RPMI8226 (cell line): ENCODE data around the gene PARVA.

Source experiments
- DNase-seq: peaks from one replicate; pipeline ENCODE4 v3.0.0-alpha.2; 2015

Gene PARVA

DNA sequence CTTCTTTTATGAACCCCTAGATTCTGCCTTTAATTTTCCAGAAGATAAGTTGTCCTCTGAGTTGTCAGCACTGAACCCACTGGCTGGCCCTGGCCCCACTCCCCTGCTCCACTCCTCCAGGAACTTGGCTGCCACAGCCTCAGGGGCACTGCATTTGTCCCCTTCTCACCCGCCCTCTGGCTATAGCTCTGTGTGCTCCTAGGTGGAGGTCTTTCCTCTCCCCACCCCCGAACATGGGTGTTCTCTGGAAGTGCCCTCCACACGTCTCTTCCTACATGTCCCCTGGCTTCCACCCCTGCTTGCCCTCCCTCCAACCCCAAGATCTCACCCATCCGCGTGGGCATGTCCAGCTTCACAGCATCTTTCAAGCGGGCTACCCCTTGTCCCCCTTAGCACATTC lies 159.2 kb downstream of the PARVA start:
- DNase-seq: no peak

DNA sequence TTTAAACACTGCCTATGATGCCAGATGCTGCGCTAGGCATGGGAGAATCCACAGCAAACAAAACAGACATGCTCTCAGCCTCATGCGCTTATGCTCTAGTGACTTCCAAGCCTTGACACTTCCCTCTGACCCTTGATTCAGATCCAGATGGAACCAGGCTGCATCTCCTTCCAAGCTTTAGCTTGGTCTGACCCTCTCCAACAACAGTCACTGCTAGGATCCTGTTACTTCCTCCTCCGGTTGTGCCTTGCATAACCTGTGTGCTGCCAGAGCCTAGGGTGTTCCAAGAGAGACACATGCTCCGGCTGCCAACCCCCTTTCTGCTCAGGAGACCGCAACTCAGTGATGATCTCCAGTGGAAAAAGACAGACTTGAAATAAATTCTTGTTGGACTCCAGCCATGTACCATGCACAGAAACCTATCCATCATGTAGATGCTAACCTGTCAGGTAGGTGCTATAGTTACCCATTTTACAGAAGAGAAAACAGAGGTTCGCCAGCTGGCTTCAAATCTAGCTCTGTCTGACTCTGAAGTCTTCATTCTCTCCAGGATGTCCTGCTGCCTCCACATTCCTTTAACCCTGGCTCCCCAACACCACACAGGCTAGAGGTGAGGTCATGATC lies 160.5 kb downstream of the PARVA start:
- no peak for DNase-seq

DNA sequence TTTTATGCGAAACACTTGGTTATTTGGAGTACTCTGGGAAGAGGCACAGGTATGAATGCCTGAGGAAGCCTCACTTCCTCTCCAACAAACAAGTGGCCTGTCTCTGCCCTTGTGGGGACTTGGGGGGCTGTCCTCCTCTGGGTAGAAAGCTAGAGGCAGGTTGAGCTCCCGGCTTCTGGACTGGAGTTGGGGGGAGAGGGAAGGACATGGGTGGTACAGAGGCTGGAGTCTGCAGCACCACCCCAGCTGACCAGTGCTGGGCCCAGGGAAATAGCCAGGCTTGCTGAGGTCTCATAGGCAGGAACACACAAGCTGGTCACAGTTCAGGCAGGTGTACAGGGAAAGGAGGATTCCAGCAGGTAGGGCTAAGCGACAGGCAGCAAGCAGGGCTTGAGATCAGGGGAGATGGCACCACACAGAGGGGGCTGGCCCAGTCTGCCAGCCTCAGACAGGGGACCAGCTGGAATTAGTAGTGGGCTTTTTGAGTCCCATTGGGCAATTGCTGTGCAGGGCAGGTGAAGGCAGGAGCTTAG lies 161.6 kb downstream of the PARVA start:
- no peak for DNase-seq

DNA sequence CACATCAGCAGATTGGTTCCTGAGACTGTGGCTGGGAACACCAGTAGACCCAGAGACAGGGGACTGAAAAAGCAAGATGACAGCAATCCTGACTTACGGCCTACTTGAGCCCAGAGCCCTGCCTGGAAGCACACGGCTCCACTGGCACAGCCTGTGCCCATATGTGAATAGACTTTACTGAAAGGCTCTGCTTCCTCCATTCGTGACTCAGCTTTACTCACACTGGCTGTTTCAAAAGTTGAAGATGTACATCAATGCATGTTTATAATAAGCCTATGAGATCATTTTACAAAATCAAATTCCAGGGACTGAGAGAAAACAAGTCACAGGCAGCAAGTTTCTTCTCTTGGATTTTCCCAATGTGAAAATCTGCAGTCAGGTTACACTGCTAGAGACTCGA lies 162.2 kb downstream of the PARVA start:
- DNase-seq: no peak

DNA sequence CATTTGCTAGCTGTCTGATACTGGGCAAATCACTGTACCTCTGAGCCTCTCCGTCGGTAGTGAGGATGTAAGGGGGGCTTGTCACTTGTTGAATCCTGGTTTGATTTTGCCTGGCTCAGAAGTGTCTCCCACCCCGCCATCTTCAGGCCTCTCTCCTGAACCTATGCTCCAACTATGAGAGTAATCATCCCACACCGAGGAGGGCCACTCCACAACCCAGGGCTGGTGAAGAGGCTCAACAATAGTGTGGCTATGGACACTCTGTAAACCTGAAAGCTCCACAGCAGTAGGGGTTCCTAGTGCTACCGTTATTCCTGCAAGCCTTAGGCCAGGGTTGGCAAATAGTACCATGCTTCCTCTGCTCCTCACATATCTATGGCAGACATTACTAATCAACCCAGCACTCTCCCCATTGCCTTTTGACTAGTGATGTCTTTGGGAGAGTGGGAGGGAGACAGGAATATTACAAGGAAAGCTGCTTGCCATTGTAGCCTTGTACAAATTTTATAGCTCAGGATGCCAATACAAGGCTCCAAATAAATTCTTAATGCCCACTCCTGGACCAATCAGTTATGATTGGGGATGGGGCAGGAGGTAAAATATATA lies 162.8 kb downstream of the PARVA start:
- DNase-seq: no peak

DNA sequence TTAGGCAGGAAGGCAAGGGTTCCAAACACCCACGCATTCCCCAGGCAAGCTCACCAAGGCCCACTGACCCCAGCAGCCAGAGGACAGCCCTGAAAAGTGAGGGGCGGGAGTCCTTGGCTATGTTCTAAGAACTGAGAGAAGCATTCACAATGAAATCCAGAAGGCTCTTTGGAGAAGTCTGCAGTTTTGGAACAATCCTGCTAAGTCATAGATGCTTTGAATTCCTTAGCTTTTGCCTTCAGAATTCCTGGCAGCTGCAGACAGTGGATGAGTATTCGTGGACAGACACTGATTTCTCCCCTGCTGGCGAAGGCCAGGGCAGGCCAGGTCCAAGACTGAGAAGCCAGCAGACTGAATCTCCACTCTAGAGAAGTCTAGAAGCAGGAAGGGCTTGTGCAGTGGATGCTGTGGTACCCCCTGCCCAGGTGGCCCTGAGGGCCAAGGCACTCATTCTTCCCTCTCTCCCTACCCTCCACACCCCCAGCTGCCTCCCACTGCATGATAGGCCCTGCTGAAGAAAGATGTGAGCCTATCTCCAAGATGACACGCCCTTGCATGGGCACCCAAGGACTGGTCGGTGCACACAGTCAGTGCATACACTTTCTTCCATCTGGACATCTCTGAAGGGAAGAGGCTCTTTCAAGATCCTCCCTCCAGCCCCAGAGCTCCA lies 163.7 kb downstream of the PARVA start:
- DNase-seq: no peak

DNA sequence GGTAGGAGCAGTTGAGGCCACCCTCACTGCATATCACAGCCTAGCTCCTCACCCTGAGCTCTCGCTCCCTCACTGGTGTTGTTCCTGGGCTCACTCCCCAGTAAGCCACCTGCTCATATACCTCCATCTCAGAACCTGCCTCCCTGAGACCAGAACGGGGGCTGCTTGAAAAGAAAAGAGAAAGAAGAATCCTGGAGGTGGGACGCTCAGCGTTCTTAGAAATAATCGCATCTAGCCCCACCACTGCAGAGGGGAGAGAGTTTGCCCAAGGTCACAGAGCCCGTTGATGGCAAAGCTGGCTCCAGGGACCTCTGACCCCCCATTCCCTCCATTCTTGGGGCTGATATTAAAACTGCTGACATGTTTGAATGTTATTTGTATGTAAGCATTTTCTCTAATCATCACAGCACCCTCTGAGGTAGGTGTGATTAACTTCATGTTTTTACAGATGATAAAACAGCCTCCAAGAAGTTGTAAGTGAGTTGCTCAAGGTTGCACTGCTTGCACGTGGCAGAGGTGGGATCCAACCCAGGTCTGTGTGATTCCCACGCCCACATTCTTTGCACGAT lies 164.3 kb downstream of the PARVA start:
- no peak for DNase-seq

DNA sequence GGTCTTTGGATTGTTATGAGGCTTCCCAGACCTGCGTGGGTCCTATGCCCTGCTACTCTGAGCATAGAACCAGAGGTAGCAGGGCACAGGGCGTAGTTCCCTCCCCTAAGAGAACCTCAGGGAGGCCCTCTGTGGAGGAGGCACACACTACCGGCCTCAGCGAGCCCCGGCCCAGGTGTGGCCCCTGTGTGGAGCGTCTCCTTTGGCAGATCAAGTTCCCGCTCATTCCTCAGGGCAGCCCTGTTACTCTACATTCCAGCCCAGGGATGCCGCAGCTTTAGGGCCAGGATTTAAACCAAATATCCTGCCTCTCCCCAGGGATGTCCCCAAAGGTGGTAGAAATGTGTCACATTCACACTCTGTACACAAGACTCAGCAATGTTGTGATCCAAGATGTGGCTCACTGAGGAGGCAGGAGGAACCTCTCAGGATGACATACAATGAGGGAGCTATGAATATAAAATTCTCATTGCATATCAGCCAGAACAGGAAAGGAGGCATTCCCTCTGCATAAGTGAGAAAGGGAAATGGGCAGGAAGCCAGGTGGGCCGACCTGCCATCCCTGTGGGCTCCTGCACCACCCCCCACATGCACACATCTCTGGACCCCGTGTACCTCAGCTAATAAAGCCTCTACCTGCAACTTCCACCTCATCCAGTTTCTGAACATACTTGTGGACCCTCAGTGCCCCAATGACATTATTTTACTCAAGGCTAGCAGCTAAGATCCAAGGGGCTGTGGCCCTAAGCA lies 165.0 kb downstream of the PARVA start:
- DNase-seq: no peak

DNA sequence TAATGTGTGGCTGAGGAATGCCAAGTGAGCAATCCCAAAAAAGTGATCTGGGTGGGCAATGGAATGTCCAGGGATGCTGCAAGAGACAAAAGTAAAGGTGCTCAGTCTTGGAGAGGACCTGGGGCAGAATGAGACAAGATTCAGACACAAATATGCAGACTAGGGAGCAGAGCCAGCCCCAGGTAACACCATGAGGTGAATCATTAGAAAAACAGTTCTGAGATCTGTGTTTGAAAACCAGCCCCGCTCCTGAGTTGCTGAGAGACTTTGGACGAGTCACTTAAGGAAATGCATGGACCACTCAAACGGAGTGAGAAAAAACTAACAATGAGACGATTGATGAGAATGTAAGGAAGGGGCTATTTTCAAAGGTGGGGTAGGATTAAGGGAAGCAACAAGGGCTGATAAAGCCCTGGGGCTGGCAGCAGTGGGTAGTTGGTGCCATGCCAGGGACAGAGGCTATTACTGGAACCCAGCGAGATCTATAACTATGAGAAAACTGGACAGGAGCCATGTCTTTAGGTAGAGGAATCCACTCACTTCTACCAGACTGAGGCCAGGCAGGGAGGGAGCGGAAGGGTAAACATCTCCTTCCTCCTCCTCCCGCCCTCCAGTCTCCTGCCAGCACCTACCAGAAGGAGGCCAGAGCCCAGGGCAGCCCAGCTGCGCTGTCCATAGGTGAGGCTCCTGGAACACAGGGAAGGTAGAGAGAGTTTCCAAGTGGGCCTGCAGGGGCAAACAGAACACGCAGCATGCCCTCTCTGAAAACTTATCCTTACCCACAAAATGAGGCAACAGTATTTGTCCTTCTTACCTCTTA lies 166.4 kb downstream of the PARVA start:
- DNase-seq: no peak

DNA sequence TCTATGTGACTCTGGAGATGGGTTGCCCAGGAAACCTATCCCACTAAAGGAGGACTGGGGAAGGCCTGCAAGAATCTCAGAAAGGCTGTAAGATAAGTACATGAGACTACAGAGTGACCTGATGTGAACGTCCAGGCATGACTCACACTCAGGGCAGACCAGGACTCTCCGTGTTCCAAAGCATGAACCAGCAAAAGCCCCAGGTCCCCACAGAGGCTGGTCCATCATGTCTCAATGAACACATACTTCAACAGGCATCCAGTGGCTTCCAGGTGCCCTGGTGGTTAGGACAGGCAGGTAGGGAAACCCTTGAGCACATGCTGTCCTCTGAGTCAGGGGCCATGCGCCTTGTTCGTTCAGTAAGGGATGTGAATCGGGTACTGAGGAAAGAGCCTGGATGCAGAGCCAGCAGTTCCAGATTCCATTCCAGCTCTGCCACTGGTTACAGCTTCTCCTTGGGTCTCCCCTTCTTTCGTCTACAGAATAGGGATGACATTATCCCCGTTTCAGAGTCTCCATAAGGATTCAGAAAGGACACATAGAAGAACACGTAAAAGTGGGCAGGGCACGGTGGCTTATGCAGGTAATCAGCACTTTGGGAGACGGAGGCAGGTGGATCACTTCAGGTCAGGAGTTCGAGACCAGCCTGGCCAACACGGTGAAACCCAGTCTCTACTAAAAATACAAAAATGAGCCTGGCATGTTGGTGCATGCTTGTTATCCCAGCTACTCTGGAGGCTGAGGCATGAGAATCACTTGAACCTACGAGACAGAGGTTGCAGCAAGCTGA lies 167.8 kb downstream of the PARVA start:
- DNase-seq: no peak

DNA sequence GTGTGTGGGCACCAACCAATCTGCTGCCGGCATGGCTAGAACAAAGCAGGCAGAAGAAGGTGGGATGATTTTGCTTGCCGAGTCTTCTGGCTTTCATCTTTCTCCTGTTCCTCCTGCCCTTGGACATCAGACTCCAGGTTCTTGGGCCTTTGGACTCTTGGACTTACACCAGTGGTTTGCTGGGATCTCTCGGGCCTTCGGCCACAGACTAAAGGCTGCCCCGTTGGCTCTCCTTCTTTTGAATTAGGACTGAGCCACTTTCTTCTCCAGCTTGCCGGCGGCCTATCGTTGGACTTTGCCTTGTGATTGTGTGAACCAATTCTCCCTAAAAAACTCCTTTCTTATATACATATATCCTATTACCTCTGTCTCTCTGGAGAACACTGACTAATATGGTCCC lies 168.8 kb downstream of the PARVA start:
- no peak for DNase-seq

DNA sequence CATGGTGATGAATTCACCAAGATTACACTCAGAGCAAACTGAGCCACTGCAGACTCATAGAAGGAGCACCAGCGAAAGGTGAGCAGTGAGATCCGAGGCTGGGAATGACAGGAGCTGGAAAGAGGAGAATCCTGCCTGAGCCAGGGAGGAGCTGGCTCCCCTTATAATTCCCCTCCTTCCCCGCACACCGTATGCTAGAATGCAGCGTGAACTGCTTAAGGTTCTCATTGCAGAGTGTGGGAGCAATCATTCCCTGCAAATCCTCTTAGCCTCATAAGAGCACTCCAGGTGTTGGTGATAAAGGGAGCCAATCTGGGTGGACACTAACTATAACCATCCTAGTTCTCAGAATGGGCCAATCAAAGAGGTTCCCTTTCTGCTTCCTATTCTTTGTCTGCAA lies 169.3 kb downstream of the PARVA start:
- no peak for DNase-seq

DNA sequence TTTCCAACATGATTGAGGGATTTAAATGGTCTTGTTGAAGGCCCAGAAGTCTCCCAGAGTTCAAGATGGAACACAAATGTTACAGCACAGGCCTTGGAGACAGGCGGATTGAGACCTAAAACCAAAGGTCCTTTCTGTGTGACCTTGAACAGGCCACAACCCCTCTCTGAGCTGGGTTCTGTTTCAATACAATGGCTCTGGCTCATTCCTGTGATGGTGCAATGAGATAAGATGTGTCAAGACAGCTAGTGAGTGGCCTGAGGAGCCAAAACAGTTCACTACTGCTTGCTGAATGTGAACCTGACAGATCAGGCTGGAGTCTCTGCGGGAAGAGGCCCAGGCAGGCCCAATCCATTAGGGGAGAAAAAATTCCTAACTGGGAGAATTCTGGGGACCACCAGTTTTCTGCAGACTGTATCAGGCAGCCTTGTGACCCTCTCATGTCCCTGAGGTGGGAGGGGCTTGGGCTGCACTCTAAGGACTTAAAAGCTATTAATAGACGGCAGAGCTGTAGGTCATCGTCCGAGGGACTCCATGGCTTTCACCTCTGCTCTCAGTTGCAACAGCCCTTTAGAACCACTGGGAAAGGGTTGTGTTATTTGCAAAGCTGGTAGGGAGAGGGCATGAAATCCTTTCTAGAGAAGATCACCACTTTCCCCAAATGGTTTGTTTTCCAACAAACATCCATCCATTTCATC lies 170.7 kb downstream of the PARVA start:
- DNase-seq: no peak

DNA sequence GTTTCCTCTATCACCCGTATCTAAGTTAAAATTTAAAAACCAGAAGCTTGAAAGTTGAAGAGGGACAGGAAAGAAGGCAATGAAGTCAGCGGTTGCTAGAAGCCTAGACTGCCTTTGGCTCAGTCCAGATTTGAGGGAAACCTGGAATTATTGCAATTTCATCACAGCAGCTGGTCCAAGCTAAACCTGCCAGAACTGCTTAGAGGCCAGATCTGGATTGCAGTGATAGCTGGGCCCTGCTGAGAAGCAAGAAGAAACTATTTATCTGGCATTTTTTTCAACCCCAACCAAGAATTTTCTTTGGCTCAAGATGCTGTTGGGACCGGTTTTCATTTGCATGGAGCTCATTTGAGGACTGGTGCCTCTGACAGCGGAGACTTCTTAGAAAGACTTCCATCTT lies 175.3 kb downstream of the PARVA start:
- no peak for DNase-seq

DNA sequence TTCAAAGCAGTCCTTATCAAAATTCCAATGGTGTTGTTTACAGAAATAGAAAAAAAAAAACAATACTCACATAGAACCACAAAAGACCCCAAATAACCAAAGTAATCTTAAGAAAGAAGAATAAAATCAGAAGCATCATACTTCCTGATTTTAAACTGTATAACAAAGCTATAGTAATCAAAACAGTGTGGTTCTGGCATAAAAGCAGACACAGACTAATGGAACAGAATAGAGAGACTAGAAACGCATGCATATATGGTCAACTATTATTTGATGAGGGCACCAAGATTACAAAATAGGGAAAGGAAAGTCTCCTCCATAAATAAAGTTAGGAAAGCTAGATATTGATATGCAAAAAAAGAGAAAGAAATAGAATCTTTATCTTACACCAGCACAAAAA lies 176.8 kb downstream of the PARVA start:
- DNase-seq: no peak

DNA sequence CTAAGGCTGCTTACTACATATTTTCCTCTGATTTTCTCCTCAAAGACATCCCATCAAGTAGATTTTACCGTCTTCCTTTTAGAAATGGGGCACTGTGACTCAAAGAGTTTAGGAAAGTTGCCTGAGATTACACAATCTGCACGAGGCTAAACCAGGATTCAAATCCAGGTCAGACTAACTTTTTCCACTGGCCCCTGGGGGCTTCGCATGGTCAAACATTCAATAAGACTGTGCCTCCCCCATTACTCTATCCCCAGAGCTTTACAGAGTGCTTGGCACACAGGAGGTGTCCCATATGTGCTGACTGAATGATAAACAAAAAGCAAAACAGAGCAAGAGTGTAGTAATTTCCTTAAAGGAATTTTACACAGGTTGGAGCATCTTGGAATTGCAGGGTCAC lies 178.8 kb downstream of the PARVA start:
- no peak for DNase-seq

DNA sequence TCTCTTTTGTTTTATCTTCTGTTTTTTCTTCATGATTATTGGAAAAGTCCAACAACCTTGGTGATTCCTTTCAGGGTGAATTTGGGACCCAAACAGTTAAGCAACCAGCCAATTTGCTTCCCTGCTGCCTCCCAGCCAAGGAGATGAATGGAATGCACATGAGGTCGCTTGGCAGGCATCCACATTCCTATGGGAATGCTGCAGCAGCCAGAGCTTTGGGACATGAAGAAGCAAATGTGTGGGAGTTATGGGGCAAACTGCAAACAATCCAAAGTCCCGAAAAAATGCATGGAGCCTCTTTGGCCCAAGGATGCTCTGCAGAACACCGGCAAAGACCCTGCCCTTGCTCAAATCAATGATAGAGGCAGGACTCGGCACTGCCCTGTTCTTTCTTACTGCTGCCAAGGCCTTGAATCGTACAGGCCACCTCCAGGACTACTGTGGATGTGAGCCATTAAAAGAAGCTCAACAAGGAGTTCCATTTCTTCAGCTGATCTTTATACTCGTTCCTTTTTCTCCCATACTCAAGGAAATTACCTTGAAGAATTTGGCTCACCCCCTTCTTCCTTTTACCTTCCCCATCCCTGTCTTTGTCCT lies 179.5 kb downstream of the PARVA start:
- no peak for DNase-seq

DNA sequence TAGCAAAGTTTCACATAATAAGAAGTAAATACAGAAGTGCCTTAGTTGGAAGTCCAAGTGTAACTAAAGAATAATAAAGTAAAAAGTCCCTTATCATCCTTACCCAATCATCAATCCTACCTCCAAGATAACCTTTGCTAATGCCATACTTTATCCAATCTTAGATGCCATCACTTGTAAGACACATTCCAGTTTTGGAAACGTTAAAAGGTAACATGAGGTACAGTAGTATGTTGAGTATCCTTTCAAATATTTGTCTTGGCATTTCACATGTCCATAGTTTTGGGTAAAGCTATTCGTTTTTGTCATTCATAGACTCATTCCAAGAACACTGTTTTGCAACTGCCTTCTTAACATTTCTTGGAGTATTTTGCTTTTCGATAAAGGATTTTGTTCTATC lies 181.6 kb downstream of the PARVA start:
- no peak for DNase-seq

DNA sequence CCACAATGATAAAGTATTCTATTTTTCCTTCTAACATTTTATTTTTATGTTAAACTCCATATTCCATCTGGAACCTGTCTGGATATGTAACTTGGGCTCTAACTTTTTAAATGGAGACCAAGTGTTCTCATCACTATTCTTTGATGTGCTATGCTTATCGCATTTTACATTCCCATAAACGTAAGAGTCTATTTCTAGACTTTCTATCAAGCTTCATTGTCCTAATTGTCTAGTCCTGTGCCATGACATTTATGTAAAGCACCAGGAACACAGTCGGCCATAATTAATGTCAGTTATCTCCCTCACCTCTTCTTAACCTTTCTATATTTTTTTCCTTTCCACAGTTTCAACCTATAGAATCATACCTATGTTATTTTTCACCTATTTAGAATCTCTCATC lies 183.0 kb downstream of the PARVA start:
- DNase-seq: no peak

DNA sequence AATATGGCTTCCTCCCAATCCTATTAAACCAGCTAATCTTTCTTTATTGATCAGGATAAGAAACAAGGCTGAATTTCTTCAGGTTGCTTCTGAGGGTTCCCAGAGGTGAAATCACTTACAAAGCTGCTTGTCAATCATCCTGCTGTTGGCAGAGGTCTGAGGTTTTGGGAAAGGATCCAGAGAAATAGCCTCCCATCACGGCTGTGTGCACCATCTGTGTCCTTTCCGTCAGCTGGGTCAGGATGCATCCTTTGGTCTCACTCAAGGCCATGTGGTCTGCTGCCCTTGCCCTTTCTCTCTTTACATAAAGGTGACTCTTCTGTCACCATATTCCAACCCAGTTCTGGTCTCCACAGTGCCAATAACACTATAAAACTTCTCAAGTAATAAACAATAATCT lies 183.5 kb downstream of the PARVA start:
- DNase-seq: no peak

DNA sequence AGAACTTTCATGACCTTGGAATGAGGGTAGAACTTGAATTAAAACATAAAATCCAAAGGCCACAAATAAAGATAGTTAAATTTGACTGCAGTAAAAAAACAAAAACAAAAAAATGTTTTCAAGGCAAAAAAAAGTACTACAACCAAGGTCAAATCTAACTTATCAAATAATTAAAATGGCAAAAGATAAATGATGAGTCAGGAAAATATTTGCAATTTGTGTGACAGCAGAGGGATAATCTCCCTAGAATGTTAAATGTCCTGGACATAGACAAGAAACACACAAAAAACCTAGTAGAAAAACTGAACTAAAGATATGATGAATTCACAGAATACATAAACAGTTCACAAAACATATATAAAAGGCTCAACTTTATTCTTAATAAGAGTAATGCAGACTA lies 186.6 kb downstream of the PARVA start:
- no peak for DNase-seq
